ENCODE data around the gene PXMP4.

DNA sequence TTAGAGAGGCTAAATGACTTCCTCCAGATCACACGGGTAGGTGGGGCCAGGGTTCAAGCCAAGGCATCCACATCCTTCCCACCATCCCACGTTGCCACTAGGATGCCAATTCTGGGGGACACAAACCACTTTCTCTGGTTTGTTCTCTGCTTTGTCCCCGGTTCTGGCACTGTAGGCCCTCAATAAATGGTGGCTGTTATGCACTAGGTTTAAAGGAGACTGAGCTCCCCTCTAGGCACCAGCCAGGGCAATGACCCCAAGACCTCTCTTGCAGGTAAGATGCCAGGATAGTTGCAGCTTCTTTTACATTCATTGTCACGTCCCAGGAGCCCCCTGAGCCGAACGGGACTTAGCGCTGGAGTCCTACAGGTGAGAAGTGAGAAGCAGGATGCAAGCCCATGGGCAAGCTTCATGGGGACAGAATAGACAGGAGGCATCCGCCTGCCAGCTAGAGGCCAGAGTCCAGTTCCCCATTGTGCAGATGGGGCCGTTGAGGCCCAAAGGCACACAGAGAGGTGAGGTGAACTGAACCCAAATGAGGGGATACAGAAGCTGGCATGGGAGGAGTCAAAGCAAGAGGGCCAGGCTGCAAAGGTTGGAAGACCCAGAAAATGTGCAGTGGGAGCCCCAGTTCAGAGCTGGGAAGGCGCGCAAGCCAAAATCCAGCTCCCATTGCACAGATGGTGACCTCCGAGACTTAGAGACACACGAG lies 677 bp downstream of the PXMP4 start:
- TF ChIP-seq, protein P1, sequence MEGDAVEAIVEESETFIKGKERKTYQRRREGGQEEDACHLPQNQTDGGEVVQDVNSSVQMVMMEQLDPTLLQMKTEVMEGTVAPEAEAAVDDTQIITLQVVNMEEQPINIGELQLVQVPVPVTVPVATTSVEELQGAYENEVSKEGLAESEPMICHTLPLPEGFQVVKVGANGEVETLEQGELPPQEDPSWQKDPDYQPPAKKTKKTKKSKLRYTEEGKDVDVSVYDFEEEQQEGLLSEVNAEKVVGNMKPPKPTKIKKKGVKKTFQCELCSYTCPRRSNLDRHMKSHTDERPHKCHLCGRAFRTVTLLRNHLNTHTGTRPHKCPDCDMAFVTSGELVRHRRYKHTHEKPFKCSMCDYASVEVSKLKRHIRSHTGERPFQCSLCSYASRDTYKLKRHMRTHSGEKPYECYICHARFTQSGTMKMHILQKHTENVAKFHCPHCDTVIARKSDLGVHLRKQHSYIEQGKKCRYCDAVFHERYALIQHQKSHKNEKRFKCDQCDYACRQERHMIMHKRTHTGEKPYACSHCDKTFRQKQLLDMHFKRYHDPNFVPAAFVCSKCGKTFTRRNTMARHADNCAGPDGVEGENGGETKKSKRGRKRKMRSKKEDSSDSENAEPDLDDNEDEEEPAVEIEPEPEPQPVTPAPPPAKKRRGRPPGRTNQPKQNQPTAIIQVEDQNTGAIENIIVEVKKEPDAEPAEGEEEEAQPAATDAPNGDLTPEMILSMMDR (IDR thresholded peaks at IDR 0.05): no peak
- no peak for TF ChIP-seq EZH2 (IDR thresholded peaks at IDR 0.05)

Measured in neural progenitor cell (in vitro differentiated cells).